HG03439 (cell line): ENCODE results near the gene TBL1XR1.
A peak's percentile ranks its signal among the peaks of the same experiment; 100 is the strongest.

Experiments
- ATAC-seq: cut with Tn5 transposase; IDR thresholded peaks from one replicate; pipeline ENCODE4 v1.9.1; 2021; ENCODE audit warnings: mild to moderate bottlenecking, moderate library complexity; ENCODE audit not compliant: unreplicated experiment

Gene TBL1XR1

GRCh38 chr3:177110895-177111294 is 86.4 kb downstream of the TBL1XR1 start:
- no peak for ATAC-seq

DNA sequence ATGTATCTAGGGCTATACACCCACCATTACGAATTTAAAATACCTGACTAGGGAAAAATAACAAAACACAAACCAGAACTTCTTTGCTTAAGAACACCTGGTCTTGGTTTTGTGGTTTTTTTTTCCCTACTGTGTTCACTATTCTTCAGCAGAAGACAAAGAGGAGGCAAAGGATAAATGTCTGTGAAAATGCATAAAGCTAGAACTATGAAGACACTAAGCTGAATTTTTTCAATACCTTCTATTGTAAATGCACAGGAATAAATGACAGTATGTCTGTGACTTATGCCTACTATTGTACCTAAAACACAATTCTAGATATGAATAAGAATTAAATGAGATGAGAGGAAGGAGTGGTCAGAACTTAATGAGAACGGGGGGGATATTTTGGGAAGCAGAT is 86.9 kb downstream of the TBL1XR1 start:
- no peak for ATAC-seq

DNA sequence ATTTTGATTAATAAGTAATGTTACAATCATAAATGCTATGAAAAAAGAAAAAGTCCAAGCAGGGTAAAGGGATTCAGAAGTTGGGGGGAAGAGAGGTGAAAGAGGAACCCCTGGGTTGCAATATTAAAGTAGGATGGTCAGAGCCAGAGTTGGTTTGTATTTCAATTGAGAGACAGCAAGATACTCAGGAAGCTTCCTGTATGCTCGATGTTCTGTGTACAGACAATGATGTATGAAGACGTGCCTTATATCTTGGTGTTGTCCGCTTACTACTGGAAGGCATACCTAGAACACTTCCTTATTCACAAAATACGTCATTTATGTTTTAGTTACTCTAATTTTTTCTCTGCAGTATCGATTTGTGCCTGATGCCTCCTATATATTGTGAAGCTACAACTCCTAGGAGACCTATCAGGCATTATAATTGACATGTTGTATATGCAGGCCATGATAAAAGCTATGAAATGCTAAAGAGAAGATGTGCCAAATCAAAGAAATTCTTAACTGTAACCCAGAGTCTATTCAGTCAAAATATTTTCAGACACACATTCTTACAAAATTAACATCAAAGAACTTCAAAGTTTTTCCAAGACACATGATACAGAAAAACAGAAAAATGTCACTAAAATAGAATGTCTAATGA is 87.5 kb downstream of the TBL1XR1 start:
- ATAC-seq: peak; percentile 44

DNA sequence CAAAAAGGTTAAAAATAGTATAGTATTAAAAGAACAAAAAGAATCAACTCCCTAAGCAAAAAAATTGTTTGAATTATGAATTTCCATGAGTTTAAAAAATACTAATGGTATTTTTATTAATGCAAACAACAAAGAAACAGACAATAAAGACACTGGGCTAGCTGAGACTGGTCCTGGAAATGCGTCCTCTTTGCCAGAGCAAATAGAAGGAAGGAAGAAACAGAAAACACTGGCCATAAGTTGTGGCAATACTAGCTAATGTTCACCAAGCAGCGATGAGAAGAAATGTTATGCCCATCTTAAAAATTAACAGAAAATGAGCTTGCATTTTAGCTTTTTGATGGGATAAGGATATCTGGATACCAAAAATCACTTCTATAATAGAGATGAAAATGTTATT is 88.6 kb downstream of the TBL1XR1 start:
- ATAC-seq: no peak

DNA sequence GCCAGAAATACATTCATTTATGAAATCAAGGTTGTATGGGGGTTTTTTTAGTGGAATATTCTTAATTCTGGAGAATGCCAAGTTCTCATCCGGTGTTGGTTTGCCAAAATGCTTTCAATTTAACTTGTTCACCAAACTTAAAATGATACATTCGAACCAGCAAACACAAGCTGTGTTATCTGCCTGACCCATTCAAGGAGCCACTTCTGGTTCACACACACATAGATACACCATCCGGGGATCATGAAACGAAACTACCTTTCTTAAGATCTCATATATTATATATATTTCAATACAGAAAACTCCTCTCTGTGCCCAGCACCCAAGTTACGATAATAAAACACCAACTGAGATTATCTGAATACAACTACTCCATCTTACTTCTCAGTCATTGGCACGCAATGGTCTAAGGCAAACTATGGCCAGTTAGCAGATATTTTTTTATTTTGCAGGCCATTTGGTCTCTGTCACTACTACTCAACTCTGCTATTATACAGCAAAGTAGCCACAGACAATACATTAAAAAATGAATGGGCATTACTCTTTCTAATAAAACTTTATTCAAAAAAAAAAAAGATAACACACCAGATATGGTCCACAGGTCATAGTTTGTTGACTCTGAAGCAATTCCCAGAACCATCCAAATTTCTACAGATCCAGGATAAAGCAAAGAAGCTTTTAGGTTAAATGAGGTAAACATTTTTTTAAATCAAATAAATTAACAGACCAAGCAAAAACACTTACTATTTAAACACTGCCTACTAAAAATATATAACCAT is 89.6 kb downstream of the TBL1XR1 start:
- ATAC-seq: no peak

DNA sequence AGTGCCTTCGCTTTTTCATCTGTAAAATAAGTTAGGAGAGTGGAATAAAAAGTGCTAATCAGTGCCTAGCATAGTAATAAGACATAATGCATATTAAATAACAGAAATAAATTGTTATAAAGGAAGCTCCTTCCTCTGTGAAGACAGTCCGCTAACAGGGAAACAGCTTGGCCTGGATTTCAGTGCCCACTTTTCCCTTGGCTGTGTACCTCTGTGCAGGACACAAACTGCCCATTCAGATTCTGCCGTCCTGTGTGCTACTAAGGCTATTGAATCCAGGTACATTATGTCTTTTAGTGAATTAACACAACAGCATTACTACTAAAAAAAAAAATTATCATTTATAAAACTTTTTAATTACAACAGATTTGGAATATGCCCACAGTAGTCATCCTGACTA is 90.7 kb downstream of the TBL1XR1 start:
- no peak for ATAC-seq

- ATAC-seq: no peak
Observed at GRCh38 chr3:177106184-177106583, 91.1 kb downstream of the TBL1XR1 start.

DNA sequence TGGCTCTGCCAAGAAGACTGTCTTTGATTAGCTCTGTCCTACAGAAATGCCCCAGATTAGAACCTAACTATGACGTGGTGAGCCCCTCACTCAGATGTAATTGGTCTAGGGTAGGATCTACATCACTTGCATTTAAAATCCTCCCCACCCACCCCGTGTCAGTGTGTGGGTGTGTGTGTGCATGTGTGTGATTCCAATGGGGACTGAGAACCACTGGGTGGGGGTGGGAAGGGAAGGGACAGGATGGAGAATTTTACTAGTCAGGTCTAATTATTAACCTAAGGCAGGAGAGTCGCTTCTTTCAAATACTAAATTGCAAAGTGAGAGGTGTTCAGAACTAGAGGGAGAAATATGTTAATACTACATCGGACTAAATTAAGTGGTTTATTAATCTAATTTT is 91.7 kb downstream of the TBL1XR1 start:
- ATAC-seq: no peak

DNA sequence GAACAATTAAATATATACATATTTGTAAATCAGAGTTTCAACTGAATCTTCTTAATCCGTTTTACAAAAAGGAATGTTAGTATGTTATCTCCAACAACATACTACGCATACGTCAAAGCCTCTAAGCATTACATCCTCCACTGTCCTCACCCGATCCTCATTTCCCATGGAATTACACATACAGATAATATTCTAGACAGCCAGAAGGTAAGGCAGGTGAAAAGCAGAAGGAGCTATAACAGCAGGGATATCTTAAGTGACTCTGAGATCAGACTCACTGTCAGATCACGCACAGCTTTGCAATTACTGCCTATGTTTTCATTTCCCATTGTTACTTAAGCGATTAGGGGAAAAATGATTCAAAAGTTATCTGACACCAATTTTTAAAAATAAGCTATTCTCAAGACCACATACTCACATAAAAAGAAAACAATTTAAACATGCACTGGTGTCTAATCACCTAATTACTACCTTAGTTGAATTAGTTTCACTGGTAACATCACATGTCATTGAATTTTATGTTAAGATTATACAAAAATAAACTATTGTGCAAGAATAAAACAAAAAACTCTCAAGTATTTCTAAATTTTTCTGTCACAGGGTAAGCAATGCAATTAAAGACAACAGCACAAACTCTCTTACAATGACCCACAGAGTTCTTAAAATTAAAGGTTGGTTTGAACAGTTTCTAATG is 92.8 kb downstream of the TBL1XR1 start:
- no peak for ATAC-seq

DNA sequence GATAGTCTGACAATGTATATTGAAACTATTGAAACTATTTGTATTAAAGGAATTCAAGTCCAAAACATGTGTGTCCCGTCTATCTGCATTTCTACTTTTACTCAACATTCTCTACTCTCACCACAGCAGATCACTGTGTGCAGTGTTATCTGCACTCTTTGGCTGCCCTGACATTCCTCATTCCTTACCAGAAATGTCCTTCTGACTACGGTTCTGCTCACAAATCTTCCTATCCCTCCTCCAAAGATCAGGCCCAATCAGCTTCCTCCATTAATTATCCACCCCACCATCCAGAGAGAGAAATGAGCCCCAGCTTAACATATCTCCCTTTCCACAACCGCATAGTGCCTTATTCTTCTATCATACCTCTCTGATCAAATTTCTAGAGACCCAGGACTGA is 94.7 kb downstream of the TBL1XR1 start:
- no peak for ATAC-seq

DNA sequence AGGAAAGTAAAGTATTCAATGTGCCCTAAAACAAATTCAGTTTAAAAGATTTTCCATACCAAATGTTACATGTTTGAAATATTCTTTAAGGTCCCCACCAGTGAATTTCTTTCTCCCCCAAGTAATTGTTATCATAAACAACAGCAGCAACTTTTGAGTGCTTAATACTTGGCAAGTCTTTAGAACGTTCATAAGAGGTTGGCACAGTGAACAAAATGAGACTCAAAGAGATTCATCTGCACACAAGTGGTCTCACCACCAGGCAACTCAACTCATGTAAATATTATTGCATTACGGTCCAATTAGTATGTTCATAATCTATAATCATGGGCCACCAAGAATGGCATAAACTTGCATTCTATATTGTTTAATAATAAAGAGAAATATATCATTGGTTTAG is 98.7 kb downstream of the TBL1XR1 start:
- ATAC-seq: no peak

DNA sequence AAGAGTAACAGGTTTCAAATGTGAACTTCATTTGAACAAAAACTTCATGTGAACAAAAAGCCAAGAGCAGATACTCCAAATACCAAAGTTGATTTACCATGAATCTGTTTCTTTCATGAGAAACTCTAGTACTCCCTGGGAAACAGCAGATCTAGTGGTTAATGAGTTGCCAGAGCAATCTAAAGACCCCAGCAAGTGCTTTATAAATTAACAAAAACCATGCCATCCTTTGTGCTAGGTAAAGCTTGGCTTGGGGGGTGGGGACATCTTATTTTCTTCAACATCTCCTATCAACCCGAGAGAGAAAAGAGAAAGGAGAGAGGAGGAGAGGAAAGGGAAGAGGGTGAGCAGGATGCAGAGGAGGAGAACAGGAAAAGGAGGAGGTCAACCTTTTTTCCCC is 100.7 kb downstream of the TBL1XR1 start:
- ATAC-seq: no peak

GRCh38 chr3:177093966-177094365 is 103.3 kb downstream of the TBL1XR1 start:
- no peak for ATAC-seq

DNA sequence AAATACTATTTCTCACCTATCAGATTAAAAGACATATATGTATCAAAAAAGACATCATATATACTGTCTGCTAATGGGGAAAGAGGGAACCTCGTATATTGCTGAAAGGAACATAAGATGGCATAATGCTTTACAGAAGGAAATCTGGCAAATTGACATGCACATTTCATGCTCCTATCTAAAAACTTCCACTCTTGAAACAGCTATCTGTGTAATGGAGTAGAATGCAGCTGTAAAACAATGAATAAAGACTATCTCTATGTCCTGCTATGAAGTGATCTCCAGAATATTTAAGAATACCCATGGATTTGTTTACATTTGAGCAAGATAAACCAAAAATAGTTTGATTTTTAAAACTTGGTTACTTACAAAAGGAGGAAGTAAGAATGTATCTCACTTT is 107.4 kb downstream of the TBL1XR1 start:
- ATAC-seq: no peak

DNA sequence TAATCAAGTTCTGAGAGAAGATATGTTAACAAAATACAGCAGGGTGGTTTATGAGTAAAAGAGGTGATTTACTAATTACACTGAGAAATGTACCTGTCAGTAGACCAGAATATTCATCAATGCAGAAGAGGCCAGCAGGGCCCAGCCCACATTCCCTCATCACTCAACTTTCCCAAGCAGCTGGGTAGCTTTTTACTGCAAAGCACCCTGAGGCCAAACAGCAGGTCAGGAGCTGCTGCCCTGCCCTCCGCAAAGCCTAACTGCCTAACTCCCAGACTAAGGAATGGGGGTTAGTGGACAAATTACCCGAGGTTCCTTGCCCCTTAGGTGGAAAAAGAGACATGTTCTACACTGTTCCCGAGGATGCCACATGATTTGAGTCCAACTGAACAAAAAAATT is 108.2 kb downstream of the TBL1XR1 start:
- no peak for ATAC-seq

DNA sequence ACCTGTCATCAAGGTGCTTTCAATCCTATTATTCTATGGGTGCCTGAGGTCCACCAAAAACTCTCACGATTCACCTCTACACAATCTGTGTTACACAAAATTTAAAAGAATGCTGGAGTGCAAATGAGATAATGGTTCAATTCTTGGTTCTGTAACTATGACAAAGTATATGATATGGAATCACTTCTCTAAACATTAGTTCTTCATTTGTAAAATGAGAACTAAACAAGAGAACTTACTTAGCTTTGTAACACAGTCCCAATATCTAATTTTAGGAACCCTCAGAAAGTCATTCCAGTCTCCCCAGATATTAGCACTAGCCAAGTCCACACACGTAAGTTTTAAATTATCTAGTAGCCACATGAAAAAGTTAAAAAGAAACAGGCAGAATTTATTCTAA is 111.5 kb downstream of the TBL1XR1 start:
- ATAC-seq: no peak

DNA sequence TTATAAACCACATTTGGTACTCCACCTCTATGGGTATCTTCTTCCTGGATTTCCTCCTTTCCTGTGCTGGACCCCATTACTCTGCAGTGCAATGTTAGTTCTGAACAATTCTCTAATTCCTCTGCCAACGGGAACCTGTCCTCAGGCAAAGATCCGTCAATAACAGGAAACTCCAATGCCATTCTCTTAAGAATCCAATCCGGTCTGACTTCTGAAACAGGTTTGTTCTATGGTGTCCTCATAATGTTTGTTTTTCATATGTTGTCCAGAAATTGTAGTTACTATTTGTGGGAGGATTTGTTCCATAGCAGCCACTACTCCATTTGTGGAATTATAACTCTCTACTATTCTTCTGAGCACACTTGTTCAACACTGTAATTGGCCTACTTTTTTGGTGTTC is 112.7 kb downstream of the TBL1XR1 start:
- ATAC-seq: no peak

DNA sequence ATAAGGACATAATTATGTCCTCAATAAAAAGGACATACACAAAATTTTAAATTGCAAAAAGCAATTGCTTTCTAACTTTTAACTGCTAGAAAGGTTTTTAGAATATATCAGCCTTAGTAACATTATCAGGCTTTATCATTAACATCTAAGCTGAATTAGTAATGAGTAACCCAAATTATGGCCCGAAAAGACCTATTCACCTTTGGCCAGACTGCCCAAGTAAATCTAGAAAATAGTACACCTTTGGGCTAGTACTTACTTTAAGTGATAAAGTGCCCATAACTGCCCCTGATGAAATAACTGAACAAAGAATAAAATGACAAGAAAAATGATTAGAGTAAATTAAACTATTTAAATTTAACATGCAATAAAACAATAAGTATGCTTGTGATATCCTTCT is 117.2 kb downstream of the TBL1XR1 start:
- no peak for ATAC-seq

DNA sequence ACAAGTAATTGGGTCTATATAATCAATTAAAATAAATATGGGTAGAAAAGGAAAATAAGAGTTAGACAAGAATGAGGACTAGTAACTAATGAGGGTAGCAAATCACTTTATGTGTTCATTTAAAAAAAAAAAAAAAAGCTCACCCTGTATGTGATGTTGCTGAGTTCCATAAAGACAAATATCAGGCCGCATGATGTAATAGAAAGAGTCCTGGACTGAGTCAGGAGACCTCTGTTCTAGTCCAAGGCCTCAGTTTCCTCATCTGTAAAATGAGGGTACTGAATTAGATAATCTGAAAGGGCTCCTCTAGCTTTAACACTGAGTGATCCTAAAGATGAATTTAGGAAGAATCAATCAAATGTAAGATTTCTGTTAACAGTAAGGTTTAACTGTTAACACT is 117.6 kb downstream of the TBL1XR1 start:
- ATAC-seq: no peak

DNA sequence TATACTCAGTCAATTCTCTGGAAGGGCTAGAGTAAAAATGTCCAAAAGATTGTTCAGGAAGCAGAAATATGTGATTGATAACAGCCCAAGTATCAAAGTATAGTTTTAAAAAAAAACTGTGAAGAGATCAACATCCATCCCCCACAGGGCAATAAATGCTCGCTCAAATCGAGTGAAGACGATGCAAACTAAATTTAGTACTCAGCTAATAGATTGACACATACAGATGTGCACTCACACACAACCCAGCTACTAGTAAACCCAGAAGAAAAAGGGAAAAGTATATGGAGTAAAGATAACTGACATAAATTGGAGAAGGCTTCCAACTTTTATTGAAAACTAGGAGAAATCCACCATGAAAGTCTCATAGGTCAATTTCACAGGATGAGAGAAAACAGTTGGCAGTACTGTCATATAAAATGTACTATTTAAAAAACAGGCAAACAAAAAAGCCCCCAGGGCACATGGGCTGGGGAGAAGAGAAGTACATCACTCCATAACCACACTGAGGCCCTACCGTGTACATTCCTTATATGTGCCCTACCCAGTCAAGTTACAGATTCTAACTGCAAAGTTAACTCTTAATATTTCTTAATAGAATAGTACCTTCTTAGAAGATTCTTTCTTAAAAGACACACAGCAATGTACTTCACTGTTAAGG is 125.7 kb downstream of the TBL1XR1 start:
- no peak for ATAC-seq

DNA sequence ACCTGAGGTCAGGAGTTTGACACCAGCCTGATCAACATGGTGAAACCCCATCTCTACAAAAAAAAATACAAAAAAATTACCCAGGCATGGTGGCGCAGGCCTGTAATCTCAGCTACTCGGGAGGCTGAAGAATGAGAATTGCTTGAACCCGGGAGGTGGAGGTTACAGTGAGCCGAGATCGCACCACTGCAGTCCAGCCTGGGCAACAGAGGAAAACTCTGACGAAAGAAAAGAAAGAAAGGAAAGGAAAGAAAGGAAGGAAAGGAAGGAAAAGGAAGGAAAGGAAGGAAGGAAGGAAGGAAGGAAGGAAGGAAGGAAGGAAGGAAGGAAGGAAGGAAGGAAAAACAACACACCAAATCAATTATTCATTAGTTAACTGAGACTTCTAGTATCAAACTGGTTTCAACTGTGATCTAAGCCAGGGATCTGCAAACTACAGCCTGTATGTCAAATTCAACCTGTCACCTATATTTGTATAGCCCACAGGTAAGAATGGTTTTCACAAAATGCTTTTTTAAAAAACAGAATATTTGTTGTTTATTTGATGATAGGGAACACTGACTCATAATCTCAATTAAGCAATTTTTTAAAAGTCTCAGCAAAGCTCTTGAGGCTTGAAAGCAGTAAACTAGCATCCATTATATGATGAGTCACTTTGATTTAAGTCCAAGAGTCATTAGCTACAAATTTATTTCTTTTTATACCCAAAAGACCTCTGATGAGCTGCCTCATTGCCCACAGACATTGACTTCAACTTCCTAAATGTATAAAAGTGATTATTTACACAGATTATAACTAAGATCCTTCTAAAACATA is 127.6 kb downstream of the TBL1XR1 start:
- no peak for ATAC-seq
